MM.1S (cell line): ENCODE measurements around the gene KHNYN.

Experiments
- DNase-seq: peaks from one replicate; pipeline ENCODE4 v3.0.0-alpha.2; 2015
- H2AFZ ChIP-seq: fragments of 300-600 bp; sonication (generic); 2 replicates; pipeline ENCODE4 v1.6.0; 2016; ENCODE audit warnings: antibody characterized with exemption, low read length
- H3F3A ChIP-seq: fragments of 300-600 bp; sonication (generic); 2 replicates; pipeline ENCODE4 v1.6.1; 2016; ENCODE audit warnings: mild to moderate bottlenecking, antibody characterized with exemption, low read length, moderate library complexity, mixed read lengths; ENCODE audit not compliant: insufficient read depth
- H3K27ac ChIP-seq: fragments of 300-600 bp; sonication (generic); 2 replicates; pipeline ENCODE4 v1.5.1; 2016; ENCODE audit warnings: mild to moderate bottlenecking, low read length
- H3K27me3 ChIP-seq: fragments of 300-600 bp; sonication (generic); replicated peaks from 2 replicates; pipeline ENCODE4 v1.6.0; 2016; ENCODE audit warnings: low read length; ENCODE audit not compliant: insufficient read depth
- H3K36me3 ChIP-seq: fragments of 300-600 bp; sonication (generic); replicated peaks from 2 replicates; pipeline ENCODE4 v1.6.1; 2016; ENCODE audit warnings: mild to moderate bottlenecking, low read length, mixed read lengths; ENCODE audit not compliant: insufficient read depth
- H3K4me1 ChIP-seq: fragments of 300-600 bp; sonication (generic); 2 replicates; pipeline ENCODE4 v1.6.1; 2016; ENCODE audit warnings: low read length, mixed read lengths
- H3K4me2 ChIP-seq: fragments of 300-600 bp; sonication (generic); 2 replicates; pipeline ENCODE4 v1.6.0; 2016; ENCODE audit warnings: low read depth, low read length
- H3K4me3 ChIP-seq: fragments of 300-600 bp; sonication (generic); 2 replicates; pipeline ENCODE4 v1.5.1; 2016; ENCODE audit warnings: low read length, mixed read lengths
- H3K79me2 ChIP-seq: fragments of 300-600 bp; sonication (generic); 2 replicates; pipeline ENCODE4 v1.6.1; 2016; ENCODE audit warnings: mixed run types, low read length, mixed read lengths
- H3K9ac ChIP-seq: fragments of 300-600 bp; sonication (generic); 2 replicates; pipeline ENCODE4 v1.6.1; 2016; ENCODE audit warnings: low read length, mixed read lengths
- H3K9me2 ChIP-seq: fragments of 300-600 bp; sonication (generic); replicated peaks from 2 replicates; pipeline ENCODE4 v1.6.1; 2016; ENCODE audit warnings: mild to moderate bottlenecking, low read length, mixed read lengths; ENCODE audit not compliant: insufficient read depth
- H3K9me3 ChIP-seq: fragments of 300-600 bp; sonication (generic); replicated peaks from 2 replicates; pipeline ENCODE4 v1.6.1; 2016; ENCODE audit warnings: mild to moderate bottlenecking, low read length, mixed read lengths; ENCODE audit not compliant: insufficient read depth
- H4K20me1 ChIP-seq: fragments of 300-600 bp; sonication (generic); 2 replicates; pipeline ENCODE4 v1.6.1; 2016; ENCODE audit warnings: mild to moderate bottlenecking, low read length, moderate library complexity, mixed read lengths; ENCODE audit not compliant: insufficient read depth
- EZH2 ChIP-seq: fragments of 300-600 bp; sonication (generic); optimal IDR thresholded peaks from 2 replicates; pipeline ENCODE3; 2017; ENCODE audit warnings: low read depth, mild to moderate bottlenecking, antibody characterized with exemption, low read length, mixed read lengths
- EZH2phosphoT487 ChIP-seq: fragments of 300-600 bp; sonication (generic); IDR thresholded peaks from 2 replicates; pipeline ENCODE4 v1.6.1; 2018; ENCODE audit warnings: antibody characterized with exemption, low read length
- TF ChIP-seq, protein P1 (sequence below): fragments of 300-600 bp; sonication (generic); IDR thresholded peaks from 2 replicates; pipeline ENCODE4 v1.5.1; 2016; ENCODE audit warnings: antibody characterized with exemption, low read length, mixed read lengths

KHNYN gene

DNA sequence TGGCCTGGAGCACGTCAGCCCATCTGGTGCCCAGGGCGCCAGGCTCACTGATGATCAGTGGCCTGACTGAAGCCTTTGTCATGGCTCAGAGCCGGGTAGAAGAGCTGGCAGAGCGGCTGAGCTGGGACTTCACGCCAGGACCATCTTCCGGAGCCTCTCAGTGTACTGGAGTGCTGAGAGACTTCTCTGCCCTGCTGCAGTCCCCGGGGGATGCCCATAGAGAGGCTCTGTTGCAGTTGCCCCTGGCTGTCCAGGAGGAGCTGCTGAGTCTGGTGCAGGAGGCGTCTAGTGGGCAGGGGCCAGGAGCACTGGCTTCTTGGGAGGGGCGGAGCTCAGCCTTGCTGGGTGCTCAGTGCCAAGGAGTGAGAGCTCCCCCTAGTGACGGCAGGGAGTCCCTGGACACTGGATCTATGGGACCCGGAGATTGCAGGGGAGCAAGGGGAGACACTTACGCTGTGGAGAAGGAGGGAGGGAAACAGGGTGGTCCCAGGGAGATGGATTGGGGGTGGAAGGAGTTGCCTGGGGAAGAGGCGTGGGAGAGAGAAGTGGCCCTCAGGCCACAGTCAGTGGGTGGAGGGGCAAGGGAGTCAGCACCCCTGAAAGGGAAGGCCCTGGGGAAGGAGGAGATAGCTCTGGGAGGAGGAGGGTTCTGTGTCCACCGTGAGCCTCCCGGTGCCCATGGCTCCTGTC is 2.0 kb downstream of the KHNYN start:
- peak overlapping the region; percentile 92 for H3K4me2 ChIP-seq
- no peaks in the 10 kb centered on the region for H3K27me3 ChIP-seq
- peaks cover 10% of the 10 kb centered on the region; the same call in 1 of the 2 replicates for H3K4me1 ChIP-seq
- no peak overlapping the region for H2AFZ ChIP-seq
- H3K27ac ChIP-seq, result peak overlapping the region; percentile 90
- H3K4me3 ChIP-seq, result peak overlapping the region; percentile 75
- no peaks in the 10 kb centered on the region for H4K20me1 ChIP-seq
- no peaks in the 10 kb centered on the region for H3K9me2 ChIP-seq
- H3K9me3 ChIP-seq, result no peaks in the 10 kb centered on the region
- peaks cover 14% of the 10 kb centered on the region for H3F3A ChIP-seq
- peak overlapping the region; percentile 94 for H3K9ac ChIP-seq
- no peaks in the 10 kb centered on the region for H3K36me3 ChIP-seq
- H3K79me2 ChIP-seq, result peaks cover 23% of the 10 kb centered on the region
- TF ChIP-seq EZH2phosphoT487 (no peak), EZH2 (no peak)
- TF ChIP-seq, protein P1, sequence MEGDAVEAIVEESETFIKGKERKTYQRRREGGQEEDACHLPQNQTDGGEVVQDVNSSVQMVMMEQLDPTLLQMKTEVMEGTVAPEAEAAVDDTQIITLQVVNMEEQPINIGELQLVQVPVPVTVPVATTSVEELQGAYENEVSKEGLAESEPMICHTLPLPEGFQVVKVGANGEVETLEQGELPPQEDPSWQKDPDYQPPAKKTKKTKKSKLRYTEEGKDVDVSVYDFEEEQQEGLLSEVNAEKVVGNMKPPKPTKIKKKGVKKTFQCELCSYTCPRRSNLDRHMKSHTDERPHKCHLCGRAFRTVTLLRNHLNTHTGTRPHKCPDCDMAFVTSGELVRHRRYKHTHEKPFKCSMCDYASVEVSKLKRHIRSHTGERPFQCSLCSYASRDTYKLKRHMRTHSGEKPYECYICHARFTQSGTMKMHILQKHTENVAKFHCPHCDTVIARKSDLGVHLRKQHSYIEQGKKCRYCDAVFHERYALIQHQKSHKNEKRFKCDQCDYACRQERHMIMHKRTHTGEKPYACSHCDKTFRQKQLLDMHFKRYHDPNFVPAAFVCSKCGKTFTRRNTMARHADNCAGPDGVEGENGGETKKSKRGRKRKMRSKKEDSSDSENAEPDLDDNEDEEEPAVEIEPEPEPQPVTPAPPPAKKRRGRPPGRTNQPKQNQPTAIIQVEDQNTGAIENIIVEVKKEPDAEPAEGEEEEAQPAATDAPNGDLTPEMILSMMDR, result peak; percentile 82
- DNase-seq, result peak; percentile 86

DNA sequence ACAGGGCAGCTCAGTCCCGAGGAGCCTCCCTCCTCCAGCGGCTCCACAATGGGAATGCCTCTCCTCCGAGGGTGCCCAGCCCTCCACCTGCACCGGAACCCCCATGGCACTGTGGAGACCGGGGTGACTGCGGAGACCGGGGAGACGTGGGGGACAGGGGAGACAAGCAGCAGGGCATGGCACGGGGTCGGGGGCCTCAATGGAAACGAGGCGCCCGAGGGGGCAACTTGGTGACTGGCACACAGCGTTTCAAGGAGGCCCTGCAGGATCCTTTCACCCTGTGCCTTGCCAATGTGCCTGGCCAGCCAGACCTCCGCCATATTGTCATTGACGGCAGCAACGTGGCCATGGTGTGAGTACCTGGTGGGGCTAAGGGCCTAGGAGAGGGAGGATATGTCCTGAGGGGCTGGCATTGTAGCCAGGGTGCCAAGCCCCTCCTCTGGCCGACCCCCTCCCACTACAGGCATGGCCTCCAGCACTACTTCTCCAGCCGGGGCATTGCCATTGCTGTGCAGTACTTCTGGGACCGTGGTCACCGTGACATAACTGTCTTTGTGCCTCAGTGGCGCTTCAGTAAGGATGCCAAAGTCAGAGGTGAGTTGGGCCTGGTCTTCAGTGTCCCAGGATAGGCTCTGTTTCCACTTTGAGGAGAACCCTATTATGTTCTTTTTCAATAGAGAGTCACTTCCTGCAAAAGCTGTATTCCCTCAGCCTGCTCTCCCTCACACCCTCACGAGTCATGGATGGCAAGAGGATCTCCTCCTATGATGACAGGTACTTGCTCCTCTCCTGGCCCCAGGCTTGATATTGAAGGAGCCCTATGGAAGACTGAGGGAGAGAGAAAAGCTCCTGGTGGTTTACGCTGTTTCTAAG is 2.7 kb downstream of the KHNYN start:
- H3K27ac ChIP-seq, result no peak overlapping the region
- H3F3A ChIP-seq, result peaks cover 14% of the 10 kb centered on the region
- peaks cover 23% of the 10 kb centered on the region for H3K79me2 ChIP-seq
- H3K4me2 ChIP-seq, result peak overlapping the region; percentile 92; the same call in 1 of the 2 replicates
- H3K9me3 ChIP-seq, result no peaks in the 10 kb centered on the region
- no peaks in the 10 kb centered on the region for H3K9me2 ChIP-seq
- H2AFZ ChIP-seq, result no peak overlapping the region
- H3K4me1 ChIP-seq, result peaks cover 10% of the 10 kb centered on the region; the same call in 1 of the 2 replicates
- no peaks in the 10 kb centered on the region for H4K20me1 ChIP-seq
- no peaks in the 10 kb centered on the region for H3K27me3 ChIP-seq
- no peaks in the 10 kb centered on the region for H3K36me3 ChIP-seq
- no peak overlapping the region; the same call in 1 of the 2 replicates for H3K9ac ChIP-seq
- H3K4me3 ChIP-seq, result no peak overlapping the region
- DNase-seq, result no peak
- TF ChIP-seq EZH2 (no peak), EZH2phosphoT487 (no peak)
- TF ChIP-seq, protein P1, result no peak

DNA sequence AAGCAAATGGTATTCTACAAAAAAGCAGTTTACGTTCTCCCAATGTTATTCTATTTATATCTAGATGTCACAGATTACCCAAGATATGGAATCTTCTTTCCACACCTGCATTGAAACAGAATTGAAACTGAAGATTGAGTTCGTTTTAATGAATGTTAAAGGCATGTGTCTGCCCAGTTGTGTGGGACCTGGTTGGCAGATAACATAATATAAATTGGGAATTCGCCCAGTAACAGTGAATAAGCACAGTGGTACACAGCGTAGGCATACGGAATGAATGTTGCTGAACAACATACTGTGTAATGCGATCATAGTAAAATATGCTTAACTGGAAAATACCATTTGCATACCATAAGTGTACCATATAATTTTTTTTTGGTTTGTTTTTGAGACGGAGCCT is 4.3 kb downstream of the KHNYN start:
- H3K79me2 ChIP-seq, result peaks cover 21% of the 10 kb centered on the region
- no peak for TF ChIP-seq EZH2phosphoT487
- TF ChIP-seq, protein P1, result no peak
- TF ChIP-seq EZH2, result no peak
- H3K36me3 ChIP-seq, result 0 out of 2 replicates have a peak, but pooled peaks cover 2% of the 10 kb centered on the region
- no peaks in the 10 kb centered on the region for H3K9me2 ChIP-seq
- H3K9ac ChIP-seq, result no peak overlapping the region
- no peak overlapping the region for H3K4me3 ChIP-seq
- H3K4me2 ChIP-seq, result no peak overlapping the region
- H3K27me3 ChIP-seq, result no peaks in the 10 kb centered on the region
- H3F3A ChIP-seq, result peaks cover 14% of the 10 kb centered on the region
- no peaks in the 10 kb centered on the region for H3K9me3 ChIP-seq
- no peak overlapping the region for H3K27ac ChIP-seq
- no peak for DNase-seq
- H3K4me1 ChIP-seq, result peaks cover 10% of the 10 kb centered on the region; the same call in 1 of the 2 replicates
- H4K20me1 ChIP-seq, result no peaks in the 10 kb centered on the region
- no peak overlapping the region for H2AFZ ChIP-seq
